WTC11 (cell line): ENCODE results near the gene GOLGA7B. TPM values are rescaled to one million over a fixed set of nuclear protein-coding genes. Genes with fewer than 3 reads are reported as not detected.

ENCODE experiments used
- ATAC-seq: fragments of 200-7000 bp; cut with Tn5 transposase; 2 replicates; pipeline ENCODE4 v1.10.0; 2021; ENCODE audit warnings: mild to moderate bottlenecking, moderate library complexity
- CTCF ChIA-PET: fragments of 300-600 bp; sonication (Branson Sonifier 250); formaldehyde crosslinking; loops from one replicate; lab custom pipeline; 2021; ENCODE audit warnings: antibody characterized with exemption; lab: Charles Lee
- POLR2A ChIA-PET: fragments of 350-600 bp; sonication (Branson Sonifier 250); formaldehyde crosslinking; loops from one replicate; lab custom pipeline; 2021; ENCODE audit warnings: antibody characterized with exemption; lab: Charles Lee
- DNase-seq: peaks from one replicate; pipeline ENCODE4 v3.0.0; 2021; ENCODE audit warnings: low spot score
- H3K27ac Mint-ChIP-seq: 2 replicates; pipeline ENCODE4 v1.8.0; 2021; ENCODE audit warnings: mixed read lengths
- H3K27me3 Mint-ChIP-seq: 2 replicates; pipeline ENCODE4 v1.8.0; 2021; ENCODE audit warnings: low read depth, mild to moderate bottlenecking, moderate library complexity, mixed read lengths
- H3K36me3 Mint-ChIP-seq: 2 replicates; pipeline ENCODE4 v1.8.0; 2021; ENCODE audit warnings: mixed read lengths
- H3K4me1 Mint-ChIP-seq: 2 replicates; pipeline ENCODE4 v1.8.0; 2022; ENCODE audit warnings: mixed read lengths
- H3K4me3 Mint-ChIP-seq: 2 replicates; pipeline ENCODE4 v1.8.0; 2021; ENCODE audit warnings: mild to moderate bottlenecking, moderate library complexity, mixed read lengths
- H3K9me3 Mint-ChIP-seq: 2 replicates; pipeline ENCODE4 v1.8.0; 2021; ENCODE audit warnings: mixed read lengths
- ATF1 ChIP-seq: sonication (generic); formaldehyde crosslinking; IDR thresholded peaks from 2 replicates; pipeline ENCODE4 v1.8.1; 2023; ENCODE audit warnings: mild to moderate bottlenecking, moderate library complexity, missing genetic modification reagents
- CREM ChIP-seq: sonication (generic); formaldehyde crosslinking; IDR thresholded peaks from 2 replicates; pipeline ENCODE4 v1.8.1; 2022; ENCODE audit warnings: mild to moderate bottlenecking, missing genetic modification reagents, moderate library complexity
- ELF4 ChIP-seq: sonication (generic); formaldehyde crosslinking; IDR thresholded peaks from 2 replicates; pipeline ENCODE4 v1.8.1; 2022; ENCODE audit warnings: low read depth, mild to moderate bottlenecking, moderate library complexity, missing genetic modification reagents
- ESRRA ChIP-seq: sonication (generic); formaldehyde crosslinking; IDR thresholded peaks from 2 replicates; pipeline ENCODE4 v1.8.1; 2022; ENCODE audit warnings: mild to moderate bottlenecking, missing genetic modification reagents, borderline replicate concordance
- FOXJ3 ChIP-seq: sonication (generic); formaldehyde crosslinking; IDR thresholded peaks from 2 replicates; pipeline ENCODE4 v1.9.0; 2021; ENCODE audit warnings: missing genetic modification reagents, mild to moderate bottlenecking, borderline replicate concordance
- FOXP4 ChIP-seq: sonication (generic); formaldehyde crosslinking; IDR thresholded peaks from 2 replicates; pipeline ENCODE4 v1.8.0; 2022; ENCODE audit warnings: mild to moderate bottlenecking, missing genetic modification reagents
- GRHL2 ChIP-seq: fragments of 250-450 bp; sonication (Bioruptor Pico); IDR thresholded peaks from 2 replicates; pipeline ENCODE4 v1.8.0; 2022; ENCODE audit warnings: mild to moderate bottlenecking, moderate library complexity; ENCODE audit not compliant: insufficient replicate concordance, severe bottlenecking
- HMGXB4 ChIP-seq: sonication (generic); formaldehyde crosslinking; IDR thresholded peaks from 2 replicates; pipeline ENCODE4 v1.8.1; 2023; ENCODE audit warnings: mild to moderate bottlenecking, moderate library complexity, missing genetic modification reagents
- IRF1 ChIP-seq: sonication (generic); formaldehyde crosslinking; IDR thresholded peaks from 2 replicates; pipeline ENCODE4 v1.8.0; 2023; ENCODE audit warnings: missing genetic modification reagents
- KAT7 ChIP-seq: sonication (generic); formaldehyde crosslinking; IDR thresholded peaks from 2 replicates; pipeline ENCODE4 v1.8.1; 2023; ENCODE audit warnings: missing genetic modification reagents, mild to moderate bottlenecking, borderline replicate concordance
- NFE2L1 ChIP-seq: sonication (generic); formaldehyde crosslinking; IDR thresholded peaks from 2 replicates; pipeline ENCODE4 v1.8.1; 2023; ENCODE audit warnings: missing genetic modification reagents
- SP1 ChIP-seq: sonication (generic); formaldehyde crosslinking; conservative IDR thresholded peaks from 2 replicates; pipeline ENCODE4 v1.8.1; 2022; ENCODE audit warnings: missing genetic modification reagents
- STAT6 ChIP-seq: sonication (generic); formaldehyde crosslinking; conservative IDR thresholded peaks from 2 replicates; pipeline ENCODE4 v1.8.1; 2023; ENCODE audit warnings: mild to moderate bottlenecking, low read depth, missing genetic modification reagents, moderate library complexity
- TCF7 ChIP-seq: sonication (generic); formaldehyde crosslinking; IDR thresholded peaks from 2 replicates; pipeline ENCODE4 v1.8.0; 2022; ENCODE audit warnings: mild to moderate bottlenecking, low read depth, missing genetic modification reagents, moderate library complexity
- ZNF121 ChIP-seq: sonication (generic); formaldehyde crosslinking; IDR thresholded peaks from 2 replicates; pipeline ENCODE4 v1.8.0; 2023; ENCODE audit warnings: missing genetic modification reagents
- total RNA-seq: library from RNA; stranded (reverse); gene quantifications from 3 replicates; pipeline ENCODE4 v1.2.3, GENCODE V29; 2021

The GOLGA7B gene
- total RNA-seq, 1 experiment from 2014 or later, result 0.24 TPM

GRCh38 chr10:97827702-97828291, 21.8 kb upstream of the GOLGA7B start:
- TF ChIP-seq FOXJ3 (CRISPR knock-in tag) (no peak), TCF7 (CRISPR knock-in tag) (no peak), IRF1 (CRISPR knock-in tag) (no peak), ZNF121 (CRISPR knock-in tag) (no peak), STAT6 (no peak), ELF4 (no peak)
- Mint-ChIP-seq H3K27me3 (no peaks in the 10 kb centered on the region; the same call in 1 of the 2 replicates), H3K27ac (no peak overlapping the region), H3K9me3 (no peaks in the 10 kb centered on the region), H3K4me3 (no peak overlapping the region), H3K36me3 (no peaks in the 10 kb centered on the region), H3K4me1 (peaks cover 4% of the 10 kb centered on the region; the same call in 1 of the 2 replicates)
- ATAC-seq (no peak), DNase-seq (no peak)
- POLR2A ChIA-PET, result no interaction called here
- CTCF ChIA-PET, result interaction anchor here (1.4 to 5.1 kb wide), 5 partner anchors 10 to 200 kb away, joined by 4 to 20 read pairs (median 5); no protein-coding TSS in a partner anchor

- Mint-ChIP-seq H3K9me3 (no peaks in the 10 kb centered on the region), H3K27me3 (no peaks in the 10 kb centered on the region; the same call in 1 of the 2 replicates), H3K36me3 (no peaks in the 10 kb centered on the region), H3K27ac (no peak overlapping the region), H3K4me3 (no peak overlapping the region), H3K4me1 (peaks cover 4% of the 10 kb centered on the region; the same call in 1 of the 2 replicates)
- TF ChIP-seq HMGXB4 (CRISPR knock-in tag) (no peak), NFE2L1 (no peak), FOXJ3 (CRISPR knock-in tag) (no peak), FOXP4 (CRISPR knock-in tag) (no peak), KAT7 (CRISPR knock-in tag) (no peak), CREM (CRISPR knock-in tag) (no peak), SP1 (no peak), ATF1 (CRISPR knock-in tag) (no peak), ESRRA (no peak), GRHL2 (CRISPR knock-in tag) (no peak)
- ChIA-PET POLR2A (no interaction called here), CTCF (interaction anchor here (1.4 to 5.1 kb wide), 3 partner anchors 37 to 77 kb away, joined by 4 to 20 read pairs (median 7); no protein-coding TSS in a partner anchor)
- DNase-seq, result no peak
- no peak for ATAC-seq
Observed at GRCh38 chr10:97828721-97829120, 20.9 kb upstream of the GOLGA7B start.
